ENCODE results near the gene TSPAN7.

TSPAN7 gene

GRCh38 chrX:38649221-38649620 lies 87.9 kb downstream of the TSPAN7 start:
- DNase-seq = no peak

- DNase-seq = no peak
Observed at GRCh38 chrX:38649674-38650647, 88.6 kb downstream of the TSPAN7 start.

GRCh38 chrX:38651625-38652601 lies 90.6 kb downstream of the TSPAN7 start:
- no peak for DNase-seq

- no peak for DNase-seq
Observed at GRCh38 chrX:38652934-38653442, 91.6 kb downstream of the TSPAN7 start.

GRCh38 chrX:38654302-38654701 lies 93.0 kb downstream of the TSPAN7 start:
- DNase-seq = no peak

- DNase-seq = no peak
Observed at GRCh38 chrX:38656350-38656915, 95.1 kb downstream of the TSPAN7 start.

- no peak for DNase-seq
Observed at GRCh38 chrX:38657562-38657961, 96.2 kb downstream of the TSPAN7 start.

GRCh38 chrX:38660395-38661102 lies 99.2 kb downstream of the TSPAN7 start:
- no peak for DNase-seq

GRCh38 chrX:38661103-38661441 lies 99.7 kb downstream of the TSPAN7 start:
- no peak for DNase-seq

- DNase-seq = no peak
Observed at GRCh38 chrX:38661561-38661960, 100.2 kb downstream of the TSPAN7 start.

GRCh38 chrX:38662640-38663039 lies 101.3 kb downstream of the TSPAN7 start:
- no peak for DNase-seq

- DNase-seq = peak; percentile 3
Observed at GRCh38 chrX:38664285-38664684, 102.9 kb downstream of the TSPAN7 start.

- DNase-seq = no peak
Observed at GRCh38 chrX:38666909-38667308, 105.6 kb downstream of the TSPAN7 start.

- no peak for DNase-seq
Observed at GRCh38 chrX:38668771-38669170, 107.4 kb downstream of the TSPAN7 start.

GRCh38 chrX:38669428-38669827 lies 108.1 kb downstream of the TSPAN7 start:
- DNase-seq = peak; percentile 22

- no peak for DNase-seq
Observed at GRCh38 chrX:38672646-38673045, 111.3 kb downstream of the TSPAN7 start.

- no peak for DNase-seq
Observed at GRCh38 chrX:38675856-38676255, 114.5 kb downstream of the TSPAN7 start.

- DNase-seq = no peak
Observed at GRCh38 chrX:38678183-38678582, 116.8 kb downstream of the TSPAN7 start.

GRCh38 chrX:38678821-38679220 lies 117.5 kb downstream of the TSPAN7 start:
- DNase-seq = no peak

- no peak for DNase-seq
Observed at GRCh38 chrX:38679695-38680094, 118.4 kb downstream of the TSPAN7 start.

- DNase-seq = no peak
Observed at GRCh38 chrX:38682095-38682494, 120.8 kb downstream of the TSPAN7 start.

GRCh38 chrX:38692961-38693360 lies 131.6 kb downstream of the TSPAN7 start:
- DNase-seq = no peak

All from CD4-positive, alpha-beta T cell treated with Interleukin-21 for 1 hour (primary cell).